ENCODE results near the gene GIPC1. TPM values are rescaled to one million over a fixed set of nuclear protein-coding genes. Genes with fewer than 3 reads are reported as not detected.

GIPC1 gene
- total and polyA plus RNA-seq, 9 of the 15 experiments (the other 6 are each of a cell fraction or from before 2014, with no cell fraction given): 0.49 to 54.7 (median 24.8) TPM

- TF ChIP-seq ZNF318 (IDR thresholded peaks at IDR 0.05; ENCODE audit: borderline replicate concordance in 1 of 2, low read depth in 1 of 2) (no peak), NFIX (CRISPR knock-in tag; IDR thresholded peaks at IDR 0.05; ENCODE audit: low read depth) (no peak), FOSL1 (tag; conservative IDR thresholded peaks at IDR 0.05) (peak; percentile 66), NFRKB (IDR thresholded peaks at IDR 0.05; ENCODE audit: low read depth) (0 out of 2 replicates have a peak, but pooled peaks have one; percentile 39), PHF8 (IDR thresholded peaks at IDR 0.05; ENCODE audit: borderline replicate concordance, low read length) (no peak; the same call in 1 of the 2 replicates), ZBTB40 (IDR thresholded peaks at IDR 0.05) (peak; percentile 76), ZBTB40 (CRISPR knock-in tag; IDR thresholded peaks at IDR 0.05) (no peak), FOXJ3 (CRISPR knock-in tag; IDR thresholded peaks at IDR 0.05) (no peak), SAFB (IDR thresholded peaks at IDR 0.05; ENCODE audit: borderline replicate concordance, low read depth, low read length) (0 out of 2 replicates have a peak, but pooled peaks have one; percentile 7)
These were observed 61.2 kb downstream of the GIPC1 start (continued) for GRCh38 chr19:14434543-14435319.

All from K562 (cell line).